SKM-1 treated with dmso at 0.1 percent for 144 hours (cell line): ENCODE data around the gene PROCA1.

Source experiments
- DNase-seq: peaks from one replicate; lab custom pipeline; 2025; ENCODE audit not compliant: unreplicated experiment; lab: John Stamatoyannopoulos, UW

Gene PROCA1

DNA sequence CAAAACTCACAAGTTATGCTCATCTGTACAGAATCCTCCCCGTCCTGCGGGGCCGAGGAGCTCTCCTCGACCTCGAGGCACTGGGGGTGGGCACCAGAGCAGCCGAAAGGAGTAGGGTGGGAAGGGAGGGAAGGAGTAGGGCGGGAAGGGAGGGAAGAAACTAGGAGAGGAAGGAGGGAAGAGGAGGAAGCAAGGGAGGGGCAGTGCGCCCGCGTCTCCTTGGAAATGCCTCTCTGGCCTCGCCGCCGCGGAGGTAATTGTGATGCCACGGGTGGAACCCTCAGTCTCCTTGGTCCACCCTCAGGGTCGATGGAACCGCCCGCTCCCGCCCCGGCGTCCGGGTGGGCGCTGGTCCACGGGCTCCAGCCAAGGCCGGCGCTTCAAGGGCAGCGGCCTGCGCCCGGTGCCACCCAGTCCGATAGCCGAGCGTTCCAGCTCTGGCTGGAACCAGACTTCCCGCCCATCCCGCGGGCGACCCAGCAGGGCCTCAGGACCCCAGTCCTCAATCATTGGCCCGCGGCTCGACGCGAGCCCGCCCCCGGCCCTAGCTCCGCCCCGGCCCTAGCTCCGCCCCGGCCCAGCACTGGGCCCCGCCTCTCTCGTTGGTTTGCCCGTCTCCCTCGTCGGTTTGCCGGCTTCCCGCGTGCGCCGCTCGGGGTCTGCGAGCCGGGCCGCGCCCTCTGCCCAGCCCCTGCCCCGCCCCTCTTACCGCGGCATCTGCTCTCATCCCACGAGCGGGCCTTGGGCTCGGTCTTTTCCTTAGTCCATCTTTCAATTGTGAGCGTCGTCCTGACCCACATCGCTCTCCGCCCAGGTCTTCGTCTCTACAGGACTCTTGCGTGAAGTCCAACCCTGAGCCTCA, 596 bp downstream of the PROCA1 start:
- peak; percentile 65 for DNase-seq

DNA sequence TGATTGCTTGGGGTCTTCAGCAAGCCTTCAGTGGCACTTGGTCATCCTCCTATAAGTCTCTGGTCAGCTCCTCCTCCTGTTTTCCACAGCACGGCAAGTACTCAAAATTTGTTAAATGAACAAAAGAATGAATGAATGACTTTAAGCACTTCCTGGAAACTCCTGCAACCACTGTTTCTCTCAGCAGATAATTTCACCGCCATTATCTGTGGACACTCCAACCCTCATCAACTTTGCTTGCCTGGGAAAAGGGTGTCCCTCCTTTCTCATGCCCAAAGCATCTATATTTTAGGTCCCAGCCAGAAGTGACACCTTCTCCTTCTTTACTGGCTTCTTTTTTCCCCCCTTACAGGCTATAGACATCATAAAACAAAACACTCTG, 4.4 kb downstream of the PROCA1 start:
- DNase-seq, result no peak

DNA sequence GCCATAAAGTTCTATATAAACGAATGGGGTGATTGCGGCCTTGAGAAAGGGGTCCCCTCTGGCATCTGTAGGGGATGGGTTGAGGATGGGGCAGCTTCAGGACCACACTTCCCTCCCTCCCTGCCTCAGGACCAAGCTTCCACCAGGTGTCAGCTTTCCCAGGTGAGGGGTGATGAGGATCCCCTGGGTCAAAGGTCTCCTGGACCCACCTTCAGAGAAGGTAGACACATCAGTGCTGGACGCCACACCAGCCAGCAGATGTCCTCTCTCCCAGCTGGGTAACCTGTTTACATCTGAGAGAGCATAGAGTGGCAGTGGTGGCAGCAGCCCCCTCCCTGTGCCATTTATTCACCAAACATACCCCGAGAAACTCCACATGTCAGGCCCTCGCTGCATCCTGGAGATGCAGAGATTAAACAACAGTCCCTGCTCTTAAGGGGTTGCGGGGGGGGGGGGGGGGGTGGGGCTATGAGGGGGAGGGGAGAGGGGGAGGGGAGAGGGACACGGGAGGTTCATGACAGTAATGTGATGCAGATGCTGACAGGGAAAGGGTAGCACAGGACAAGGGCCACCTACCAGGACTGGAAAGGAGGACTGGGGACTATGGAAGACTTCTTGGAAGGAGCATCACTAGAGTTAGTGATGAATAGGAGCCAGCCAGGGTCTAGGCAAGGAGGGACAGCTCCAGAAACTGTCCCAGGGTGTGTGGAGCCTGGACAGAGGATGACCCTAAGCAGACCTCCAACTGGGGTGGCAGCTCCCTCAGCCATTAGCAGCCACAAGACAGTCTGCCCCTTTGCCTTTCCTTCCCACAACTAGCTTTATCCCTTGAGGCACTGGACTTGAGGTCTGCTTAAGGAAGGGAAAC, 5.0 kb downstream of the PROCA1 start:
- DNase-seq, result no peak

DNA sequence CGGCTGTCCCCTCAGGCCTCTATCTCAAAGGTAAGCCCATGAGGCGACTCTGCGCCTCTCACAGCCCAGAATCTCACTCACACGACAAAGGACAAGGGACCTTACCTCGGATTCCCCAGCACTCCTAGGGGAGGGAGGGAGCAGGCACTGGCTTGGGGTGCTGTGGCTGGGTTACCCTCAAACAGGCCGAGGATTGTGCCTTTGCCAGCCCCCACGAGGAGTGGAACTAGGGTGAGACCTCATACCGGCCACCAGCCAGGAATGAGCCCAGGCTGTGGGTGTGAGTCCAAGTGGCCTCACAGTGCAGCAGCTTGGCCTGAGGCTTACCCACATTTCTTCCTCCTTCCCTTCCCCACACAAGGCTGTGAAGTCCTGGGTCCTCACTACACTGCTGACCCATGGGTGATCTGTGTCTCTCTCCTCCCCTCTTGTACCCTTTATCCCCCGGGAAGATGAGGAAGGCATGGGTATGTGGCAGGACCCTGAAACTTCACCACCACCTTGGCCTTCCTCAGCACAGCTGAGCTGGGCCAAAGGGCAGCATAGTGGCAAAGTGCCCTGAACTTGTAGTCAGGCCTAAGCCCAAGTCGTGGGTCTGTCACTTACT, 5.9 kb downstream of the PROCA1 start:
- no peak for DNase-seq

DNA sequence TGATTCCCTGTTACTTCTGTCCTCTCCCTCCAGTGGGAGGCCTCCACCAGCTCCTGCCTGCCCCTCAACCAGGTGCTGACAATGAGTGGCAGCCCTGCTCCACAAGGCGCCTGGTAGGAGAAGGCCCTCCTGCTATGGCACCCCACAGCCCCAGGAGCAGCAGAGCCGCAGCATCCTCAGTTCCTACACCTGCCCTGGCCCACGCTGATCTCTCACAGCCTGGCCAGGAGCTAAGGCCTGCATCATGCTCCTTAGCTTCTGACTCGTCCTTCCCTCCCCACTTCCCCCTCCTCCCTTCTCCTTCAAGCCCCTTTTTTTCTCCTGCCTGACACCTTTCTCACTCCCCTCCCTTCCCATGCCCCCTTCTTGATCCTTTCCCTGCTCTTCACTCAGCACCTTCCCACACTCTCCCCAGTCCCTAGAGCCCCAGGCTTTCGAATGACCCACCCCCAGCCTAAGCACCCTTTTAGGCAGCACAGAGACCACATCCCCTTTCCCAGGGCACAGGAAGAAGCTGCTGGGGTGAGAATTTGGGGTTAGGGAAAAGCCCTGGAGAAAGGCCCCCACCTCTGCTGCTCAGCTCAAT, 6.5 kb downstream of the PROCA1 start:
- no peak for DNase-seq

DNA sequence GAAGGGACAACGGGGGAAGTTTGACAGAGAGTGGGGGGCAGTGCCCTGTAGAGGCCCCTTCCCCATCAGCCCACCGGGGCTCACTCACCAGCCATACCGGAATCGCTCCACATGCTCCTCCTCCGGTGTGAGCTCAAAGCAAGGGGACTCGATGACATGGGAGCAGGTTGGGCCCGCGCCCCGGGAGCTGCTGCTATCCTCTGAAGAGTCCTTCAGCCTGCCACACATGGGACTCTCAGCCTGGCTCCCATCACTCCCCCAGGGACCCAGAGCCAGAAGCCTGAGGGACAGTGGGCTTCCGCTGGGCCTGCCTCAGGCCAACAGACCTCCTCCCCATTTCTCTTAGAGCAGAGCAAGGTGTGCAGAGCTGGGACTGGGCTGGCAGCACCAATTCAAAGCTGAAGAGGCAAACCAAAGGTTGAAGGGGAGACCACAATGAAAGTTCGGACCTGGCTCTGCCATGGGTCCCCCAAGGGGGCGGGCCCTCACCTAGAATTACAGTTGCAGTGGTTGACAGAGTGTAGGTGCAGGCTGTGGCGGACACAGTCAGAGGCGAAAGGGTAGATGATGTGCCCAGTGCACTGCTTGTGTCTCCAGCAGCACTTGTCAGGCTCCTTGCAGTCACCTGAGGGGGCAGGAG, 7.3 kb downstream of the PROCA1 start:
- DNase-seq, result no peak

DNA sequence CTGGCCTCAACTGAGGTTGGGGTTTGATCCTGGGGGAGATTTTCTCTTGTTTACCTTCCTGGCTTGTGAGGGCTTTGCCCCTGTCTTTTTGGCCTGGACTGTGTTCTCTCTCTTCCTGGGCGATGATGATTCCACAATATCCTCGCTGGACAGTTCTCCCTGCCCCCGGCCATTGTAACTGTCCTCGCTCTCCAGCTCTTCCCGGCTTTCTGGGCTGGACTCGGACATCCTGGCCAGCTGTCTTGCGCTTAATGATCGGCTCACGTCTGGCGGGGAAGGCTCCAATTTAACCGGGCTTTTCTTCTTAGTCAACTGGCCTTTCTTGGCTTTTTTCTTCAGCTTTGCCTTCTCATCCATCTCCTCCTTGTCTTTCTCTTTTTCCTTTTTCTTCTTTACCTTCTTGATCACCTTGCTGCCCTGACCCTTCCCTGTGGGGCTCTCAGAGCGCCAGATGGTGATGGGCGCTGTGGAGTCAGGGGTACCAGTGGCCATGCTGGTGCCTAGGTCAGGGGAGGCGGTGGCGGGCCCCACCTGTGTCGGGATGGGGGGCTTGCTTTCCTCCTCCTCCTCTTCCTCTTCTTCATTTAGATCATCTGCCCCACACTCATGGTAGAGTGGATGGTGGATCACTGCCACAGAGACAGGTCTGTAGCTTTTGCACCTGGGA, 8.0 kb downstream of the PROCA1 start:
- DNase-seq, result no peak

DNA sequence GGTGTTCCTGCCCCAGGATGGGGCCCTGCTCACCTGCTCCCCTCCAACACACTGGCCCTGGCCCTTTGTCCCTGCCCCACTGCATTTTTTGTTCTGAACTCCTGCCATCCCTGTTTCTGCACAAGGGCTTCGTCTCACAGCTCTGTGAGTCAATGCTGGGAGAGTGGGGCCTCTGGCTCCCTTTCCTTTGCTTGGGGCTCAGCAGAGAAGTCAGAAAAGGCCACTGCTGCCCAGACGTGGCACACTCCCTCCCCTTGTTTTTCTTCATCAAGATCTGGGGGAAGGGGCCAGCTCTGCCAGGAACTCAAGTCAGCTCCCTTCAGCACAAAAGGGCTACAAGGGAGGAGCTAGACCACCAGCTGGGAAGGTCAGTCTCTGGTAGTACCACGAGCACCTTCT, 8.9 kb downstream of the PROCA1 start:
- DNase-seq, result no peak

DNA sequence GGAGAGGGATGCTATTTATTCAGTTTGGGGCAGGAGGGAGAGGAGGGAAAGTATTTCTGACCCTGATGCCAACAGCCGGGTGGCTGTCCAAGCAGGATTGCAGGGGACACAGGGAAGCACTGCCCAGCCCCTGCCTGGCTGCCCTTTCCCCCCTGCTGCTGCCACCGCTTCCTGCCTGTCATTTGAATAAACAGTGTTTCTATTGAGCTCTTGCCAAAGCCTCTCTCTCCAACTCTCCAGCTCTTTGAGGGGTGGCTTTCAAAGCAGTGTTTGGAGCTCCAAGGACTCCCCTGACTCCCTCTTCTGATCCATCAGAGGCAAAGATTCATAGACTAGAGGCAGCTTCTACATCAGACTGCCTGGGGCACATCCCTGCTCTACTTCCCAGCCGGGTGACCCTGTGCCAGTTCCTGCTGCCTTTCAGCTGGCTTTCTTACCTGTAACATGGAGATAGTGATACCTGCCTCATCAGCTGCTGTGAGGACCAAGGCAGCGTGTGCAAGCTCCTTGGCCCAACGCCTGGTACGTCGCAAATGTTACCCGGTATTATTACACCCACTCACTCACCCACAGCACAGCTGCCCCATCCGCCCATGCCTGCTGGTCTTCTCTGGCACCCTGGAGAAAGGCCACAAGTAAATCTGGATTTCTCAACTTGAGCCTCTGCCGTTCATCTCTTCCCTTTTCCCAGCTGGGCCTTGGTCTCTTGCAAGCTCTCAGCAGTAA, 9.5 kb downstream of the PROCA1 start:
- DNase-seq, result no peak

DNA sequence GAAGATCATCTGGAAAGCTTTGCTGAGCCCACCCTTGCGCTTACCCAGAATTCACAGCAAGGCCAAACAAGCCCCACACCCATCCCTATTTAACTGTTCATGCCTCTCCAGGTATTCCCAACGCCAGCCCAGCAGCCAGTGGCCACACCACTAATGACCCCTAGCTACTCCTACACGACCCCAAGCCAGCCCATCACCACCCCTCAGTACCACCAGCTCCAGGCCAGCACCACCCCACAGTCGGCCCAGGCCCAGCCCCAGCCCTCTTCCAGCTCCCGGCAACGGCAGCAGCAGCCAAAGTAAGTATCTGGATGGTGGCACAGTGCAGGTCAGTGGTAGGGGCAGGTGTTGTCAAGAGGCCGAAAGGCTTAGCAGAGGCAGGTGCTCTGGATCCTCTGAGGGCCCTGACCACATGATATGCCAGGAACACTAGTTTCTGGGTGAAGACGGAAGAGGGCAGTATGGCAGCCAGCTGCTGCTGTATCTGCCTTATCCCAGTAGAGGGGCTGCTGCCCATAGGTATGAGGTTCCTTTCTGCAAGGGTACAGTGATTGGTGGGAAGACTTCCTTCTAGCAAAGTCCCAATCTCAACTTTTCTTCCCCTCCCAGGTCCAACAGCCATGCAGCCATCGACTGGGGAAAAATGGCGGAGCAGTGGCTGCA, 10.7 kb downstream of the PROCA1 start:
- no peak for DNase-seq

DNA sequence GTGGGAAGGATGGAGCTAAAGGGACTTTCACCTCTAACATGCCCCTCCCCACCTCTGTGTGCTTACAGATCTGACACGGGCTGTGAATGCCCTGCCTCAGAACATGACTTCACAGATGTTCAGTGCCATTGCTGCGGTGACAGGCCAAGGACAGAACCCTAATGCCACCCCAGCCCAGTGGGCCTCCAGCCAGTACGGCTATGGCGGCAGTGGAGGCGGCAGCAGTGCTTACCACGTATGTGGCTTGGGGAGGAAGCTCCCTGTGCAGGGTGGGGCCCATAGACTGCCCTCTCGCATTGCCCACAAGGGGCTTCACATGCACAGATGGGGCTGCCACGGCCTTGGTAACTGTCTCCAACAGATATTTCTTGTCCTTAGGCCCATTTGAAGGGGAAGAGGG, 11.4 kb downstream of the PROCA1 start:
- no peak for DNase-seq

DNA sequence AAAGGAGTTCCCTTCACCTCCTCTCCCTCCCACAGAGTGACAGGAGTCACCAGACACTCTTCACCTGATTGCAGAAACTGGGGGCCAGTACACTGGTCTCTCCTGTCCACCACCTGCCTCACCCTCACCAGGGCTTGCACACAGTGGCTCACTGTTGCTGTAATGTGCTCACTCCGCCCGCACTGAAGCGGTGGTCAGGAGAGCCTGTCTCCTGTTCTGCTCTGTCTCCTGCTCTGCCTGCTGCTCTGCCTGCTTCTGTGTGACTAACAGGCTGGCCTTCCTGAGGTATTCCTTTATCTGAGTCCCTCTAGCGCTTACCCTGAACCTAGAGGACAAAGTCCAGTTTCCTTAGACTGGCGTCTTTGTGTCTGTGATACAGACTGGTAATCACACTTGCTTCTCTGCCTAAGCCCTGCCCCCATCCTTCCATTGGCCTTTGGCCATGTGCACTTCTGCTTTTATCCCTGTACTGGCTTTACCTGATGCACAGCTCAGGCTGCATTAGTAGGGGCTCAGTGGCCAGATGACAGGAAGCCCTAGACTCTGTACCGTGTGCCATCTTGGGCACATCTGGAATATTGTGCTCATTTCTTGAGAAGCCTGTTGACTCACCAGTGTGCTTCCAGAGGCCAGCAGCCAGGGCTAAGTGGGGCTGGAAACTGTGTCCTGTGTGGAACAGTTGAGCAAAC, 13.3 kb downstream of the PROCA1 start:
- no peak for DNase-seq

DNA sequence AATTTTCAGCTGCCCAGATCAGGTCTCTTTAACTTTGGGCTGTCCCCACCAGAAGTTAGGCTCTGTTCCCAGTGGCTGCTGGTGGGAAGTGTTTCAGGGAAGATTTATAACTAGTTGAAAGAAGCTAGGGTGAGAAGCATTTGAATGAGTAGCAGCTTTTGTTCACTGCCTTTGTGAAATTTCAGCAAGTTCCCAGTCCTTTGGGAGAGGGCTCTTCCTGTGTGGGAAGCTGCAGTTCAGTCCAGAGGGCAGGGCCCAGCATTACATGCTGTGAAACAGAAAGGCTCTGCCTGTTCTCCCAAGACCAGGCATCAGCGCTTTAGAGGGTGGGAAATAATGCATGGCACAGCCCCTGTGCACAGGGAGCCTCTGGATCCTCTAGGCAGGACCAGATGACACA, 17.8 kb downstream of the PROCA1 start:
- DNase-seq, result no peak

DNA sequence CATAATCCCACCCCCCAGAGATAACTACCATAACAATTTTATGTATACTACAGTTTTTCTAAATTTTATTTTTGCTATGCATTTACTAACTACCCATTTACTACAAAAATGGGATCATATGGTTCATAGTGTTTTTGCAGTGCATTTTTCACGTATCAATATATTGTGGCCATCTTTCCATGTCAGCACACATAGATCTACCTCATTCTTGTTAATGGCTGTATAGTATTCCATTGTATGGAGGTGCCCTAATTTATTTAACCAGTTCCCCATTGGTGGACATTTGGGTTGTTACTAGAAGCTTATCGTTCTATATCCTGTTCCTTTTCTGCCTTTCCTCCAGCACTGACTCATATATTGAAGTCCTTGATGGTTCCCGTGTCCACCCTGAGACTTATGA, 22.7 kb downstream of the PROCA1 start:
- no peak for DNase-seq

DNA sequence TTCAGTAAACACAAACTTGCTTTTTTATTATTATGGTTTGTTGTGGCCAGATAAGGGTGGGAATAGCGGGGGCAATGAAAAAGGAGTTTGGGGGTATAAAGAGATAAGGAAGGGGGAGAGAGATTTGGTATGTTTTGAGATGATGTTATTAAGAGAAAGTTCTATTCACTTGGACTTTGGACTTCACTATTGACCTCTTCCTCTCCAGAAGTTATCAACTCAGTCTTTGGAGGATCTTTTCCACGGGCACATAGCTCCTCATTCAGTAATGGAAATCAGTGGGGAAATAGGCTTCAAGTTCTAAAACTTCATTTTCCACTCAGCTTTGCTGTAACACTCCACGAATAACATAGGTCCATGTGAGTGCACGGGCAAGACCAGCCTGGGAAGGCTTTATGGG, 23.2 kb downstream of the PROCA1 start:
- no peak for DNase-seq

DNA sequence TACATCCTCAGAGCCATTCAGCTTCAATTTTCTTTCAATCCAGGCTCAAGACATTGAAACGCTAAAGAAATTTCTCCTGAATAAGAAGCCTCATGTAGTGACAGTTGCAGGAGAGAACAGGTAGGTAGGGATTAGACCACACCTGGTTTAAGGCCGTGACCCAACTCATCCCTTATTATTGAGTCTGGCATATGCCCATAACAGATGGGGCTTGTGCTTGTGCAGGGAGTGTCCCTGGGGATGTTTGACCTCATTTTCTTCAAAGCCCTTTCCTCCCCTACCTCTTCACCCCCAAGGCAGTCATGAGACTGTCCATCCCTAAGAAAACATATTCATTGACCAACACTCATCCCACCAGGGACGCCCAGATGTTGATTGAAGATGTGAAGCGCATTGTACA, 25.4 kb downstream of the PROCA1 start:
- DNase-seq, result no peak

DNA sequence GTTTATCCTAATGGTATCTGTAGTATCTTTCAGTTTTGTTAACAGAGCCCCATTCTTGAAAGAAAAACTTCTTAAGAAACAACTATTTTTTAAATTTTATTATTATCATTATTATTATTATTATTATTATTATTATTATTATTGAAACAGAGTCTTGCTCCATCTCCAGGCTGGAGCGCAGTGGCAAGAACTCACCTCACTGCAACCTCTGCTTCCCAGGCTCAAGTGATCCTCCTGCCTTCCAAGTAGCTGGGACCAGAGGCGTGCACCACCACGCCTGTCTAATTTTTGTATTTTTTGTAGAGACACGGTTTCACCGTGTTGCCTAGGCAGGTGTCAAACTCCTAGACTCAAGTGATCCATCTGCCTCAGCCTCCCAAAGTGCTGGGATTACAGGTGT, 26.3 kb downstream of the PROCA1 start:
- no peak for DNase-seq

DNA sequence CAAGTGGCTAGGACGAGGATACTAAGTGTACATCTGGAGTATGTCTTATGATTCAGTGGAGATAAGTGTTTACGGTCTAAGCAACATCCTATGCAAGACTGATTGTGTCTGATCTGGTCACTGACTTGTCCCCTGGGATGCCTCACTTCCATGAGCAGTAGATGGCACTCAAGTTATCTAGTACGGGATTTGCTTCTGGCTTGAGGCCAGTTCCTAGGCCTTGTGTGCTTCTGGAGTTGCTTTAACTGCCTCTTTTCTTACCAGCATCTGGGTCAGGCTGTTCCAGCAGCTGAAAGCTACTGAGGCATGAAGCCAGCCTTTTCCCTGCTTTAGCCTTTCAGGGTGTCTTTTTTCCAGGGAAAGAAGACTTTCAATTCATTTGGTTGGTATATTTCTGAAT, 26.7 kb downstream of the PROCA1 start:
- no peak for DNase-seq

DNA sequence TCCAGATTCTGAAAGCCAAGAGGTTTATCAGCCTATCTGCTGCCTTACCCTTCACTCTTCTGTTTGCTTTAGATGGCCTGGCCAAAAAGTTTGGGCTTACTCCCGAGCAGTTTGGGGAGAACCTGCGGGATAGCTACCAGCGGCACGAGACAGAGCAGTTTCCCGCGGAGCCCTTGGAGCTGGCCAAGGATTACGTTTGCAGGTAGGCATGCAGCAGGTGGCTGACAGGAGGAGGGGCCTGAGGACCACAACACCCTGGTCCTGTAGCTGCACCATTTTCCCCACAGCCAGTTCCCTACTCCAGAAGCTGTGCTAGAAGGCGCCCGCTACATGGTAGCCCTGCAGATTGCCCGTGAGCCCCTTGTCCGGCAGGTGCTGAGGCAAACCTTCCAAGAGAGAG, 29.0 kb downstream of the PROCA1 start:
- DNase-seq, result no peak
